Glutamatergic neuron (in vitro differentiated cells): ENCODE results near the gene STXBP5L. TPM values are rescaled to one million over a fixed set of nuclear protein-coding genes. Genes with fewer than 3 reads are reported as not detected.
A peak's percentile ranks its signal among the peaks of the same experiment; 100 is the strongest.

Experiments used
- DNase-seq: peaks from one replicate; pipeline ENCODE4 v3.0.0; 2022
- H3K27ac Mint-ChIP-seq: one replicate; pipeline ENCODE4 v1.8.0; 2020; ENCODE audit warnings: mild to moderate bottlenecking, mixed read lengths, inconsistent platforms; ENCODE audit not compliant: unreplicated experiment
- H3K27me3 Mint-ChIP-seq: one replicate; pipeline ENCODE4 v1.8.0; 2020; ENCODE audit warnings: mild to moderate bottlenecking, moderate library complexity, mixed read lengths, inconsistent platforms; ENCODE audit not compliant: unreplicated experiment
- H3K36me3 Mint-ChIP-seq: one replicate; pipeline ENCODE4 v1.8.0; 2020; ENCODE audit warnings: mild to moderate bottlenecking, mixed read lengths, inconsistent platforms; ENCODE audit not compliant: unreplicated experiment
- H3K4me1 Mint-ChIP-seq: one replicate; pipeline ENCODE4 v1.8.0; 2020; ENCODE audit warnings: mild to moderate bottlenecking, low read depth, mixed read lengths, inconsistent platforms; ENCODE audit not compliant: unreplicated experiment
- H3K4me3 Mint-ChIP-seq: one replicate; pipeline ENCODE4 v1.8.0; 2020; ENCODE audit warnings: mild to moderate bottlenecking, mixed read lengths, inconsistent platforms; ENCODE audit not compliant: unreplicated experiment
- H3K9me3 Mint-ChIP-seq: one replicate; pipeline ENCODE4 v1.8.0; 2020; ENCODE audit warnings: mild to moderate bottlenecking, moderate library complexity, mixed read lengths, inconsistent platforms; ENCODE audit not compliant: unreplicated experiment
- CTCF ChIP-seq: fragments of 200-600 bp; sonication (generic); IDR thresholded peaks from one replicate; pipeline ENCODE4 v1.5.0; 2021; ENCODE audit not compliant: partially characterized antibody, unreplicated experiment
- microRNA-seq: library from miRNA; unstranded; fragments of <30 nt; microRNA quantifications from one replicate; pipeline ENCODE4, GENCODE V29; 2020; ENCODE audit not compliant: unreplicated experiment
- total RNA-seq: library from RNA; stranded (reverse); fragmentation: NEBNext Ultra II Directional; extraction: Animal tissue kit (Norgen Biotek cat#: 25700); gene quantifications from one replicate; pipeline ENCODE4 v1.2.1, GENCODE V29; 2021; ENCODE audit not compliant: unreplicated experiment

Gene STXBP5L
- total RNA-seq, 1 donor from 2014 or later = 54.7 TPM

GRCh38 chr3:121462565-121462964 is 554.6 kb downstream of the STXBP5L start:
- no peak for DNase-seq
- no peak for TF ChIP-seq CTCF
- Mint-ChIP-seq H3K27ac (no peak overlapping the region), H3K36me3 (peaks cover 9% of the 10 kb centered on the region), H3K9me3 (peaks cover 4% of the 10 kb centered on the region), H3K4me1 (no peaks in the 10 kb centered on the region), H3K4me3 (no peak overlapping the region), H3K27me3 (peaks cover 3% of the 10 kb centered on the region)

GRCh38 chr3:121463745-121464144 is 555.7 kb downstream of the STXBP5L start:
- H3K36me3 Mint-ChIP-seq = peaks cover 5% of the 10 kb centered on the region

GRCh38 chr3:121467085-121467484 is 559.1 kb downstream of the STXBP5L start:
- DNase-seq = no peak
- no peaks in the 10 kb centered on the region for H3K4me1 Mint-ChIP-seq
- H3K27ac Mint-ChIP-seq = no peak overlapping the region
- TF ChIP-seq CTCF = no peak
- peaks cover 3% of the 10 kb centered on the region for H3K27me3 Mint-ChIP-seq
- H3K4me3 Mint-ChIP-seq = no peak overlapping the region
- peaks cover 4% of the 10 kb centered on the region for H3K9me3 Mint-ChIP-seq
- peaks cover 4% of the 10 kb centered on the region for H3K36me3 Mint-ChIP-seq

More at GRCh38 chr3:121463745-121464144, 555.7 kb downstream of the STXBP5L start:
- no peak for DNase-seq
- Mint-ChIP-seq H3K27me3 (peaks cover 3% of the 10 kb centered on the region), H3K27ac (no peak overlapping the region), H3K9me3 (peaks cover 4% of the 10 kb centered on the region), H3K4me3 (no peak overlapping the region), H3K4me1 (no peaks in the 10 kb centered on the region)
- no peak for TF ChIP-seq CTCF

- Mint-ChIP-seq H3K4me3 (no peak overlapping the region), H3K4me1 (peaks cover 3% of the 10 kb centered on the region), H3K27ac (no peak overlapping the region), H3K9me3 (no peaks in the 10 kb centered on the region), H3K27me3 (no peaks in the 10 kb centered on the region), H3K36me3 (no peaks in the 10 kb centered on the region)
- no peak for TF ChIP-seq CTCF
- DNase-seq = no peak
Observed at GRCh38 chr3:121473001-121473400, 565.0 kb downstream of the STXBP5L start.

Small RNA genes lying within 50 kb of the gene (microRNA-seq; reads per million reads assigned to microRNA genes)
- gene MIR5682 = 28.5 reads per million, percentile 62 among the genes with 10 or more reads in this experiment

Other genes with a start within 250 kb of the STXBP5L start
- not detected for gene HGD, start 226.0 kb upstream of the STXBP5L start, total RNA-seq
- gene RABL3, start 165.7 kb upstream of the STXBP5L start, total RNA-seq = 12.6 TPM
- 40.5 TPM for gene GTF2E1, start 165.5 kb upstream of the STXBP5L start, total RNA-seq